ENCODE data around the gene MACROD2. TPM values are rescaled to one million over a fixed set of nuclear protein-coding genes. Genes with fewer than 3 reads are reported as not detected.
A peak's percentile ranks its signal among the peaks of the same experiment; 100 is the strongest.

MACROD2 gene
- polyA plus RNA-seq, 3 donors: 12.8 to 13.4 (median 13.2) TPM

- no peak for DNase-seq
These were observed 1905.1 kb downstream of the MACROD2 start for GRCh38 chr20:15900443-15900842.

GRCh38 chr20:15902493-15902892 lies 1907.2 kb downstream of the MACROD2 start:
- no peak for DNase-seq

- no peak for DNase-seq
These were observed 1910.3 kb downstream of the MACROD2 start for GRCh38 chr20:15905661-15906060.

DNA sequence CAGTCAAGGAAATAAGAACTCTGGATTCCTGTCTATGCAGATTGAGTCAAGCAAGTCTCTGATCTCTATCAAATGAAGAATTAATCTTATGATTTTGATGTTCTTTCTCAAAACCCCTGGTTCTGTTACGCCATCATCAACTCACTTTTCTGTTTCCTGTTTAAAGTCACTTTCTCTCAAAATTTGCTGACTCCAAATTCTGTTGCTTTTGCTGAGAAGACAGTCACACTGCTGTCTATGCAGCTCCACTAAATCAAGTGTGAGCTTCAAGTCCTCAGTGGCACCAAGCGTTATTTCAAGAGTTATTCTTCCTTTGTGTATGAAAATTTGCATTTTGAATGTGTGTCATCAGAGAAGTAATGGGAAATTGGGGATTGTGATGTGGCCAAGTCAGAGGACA lies 1914.7 kb downstream of the MACROD2 start:
- no peak for DNase-seq

GRCh38 chr20:15911581-15911980 lies 1916.3 kb downstream of the MACROD2 start:
- no peak for DNase-seq

DNA sequence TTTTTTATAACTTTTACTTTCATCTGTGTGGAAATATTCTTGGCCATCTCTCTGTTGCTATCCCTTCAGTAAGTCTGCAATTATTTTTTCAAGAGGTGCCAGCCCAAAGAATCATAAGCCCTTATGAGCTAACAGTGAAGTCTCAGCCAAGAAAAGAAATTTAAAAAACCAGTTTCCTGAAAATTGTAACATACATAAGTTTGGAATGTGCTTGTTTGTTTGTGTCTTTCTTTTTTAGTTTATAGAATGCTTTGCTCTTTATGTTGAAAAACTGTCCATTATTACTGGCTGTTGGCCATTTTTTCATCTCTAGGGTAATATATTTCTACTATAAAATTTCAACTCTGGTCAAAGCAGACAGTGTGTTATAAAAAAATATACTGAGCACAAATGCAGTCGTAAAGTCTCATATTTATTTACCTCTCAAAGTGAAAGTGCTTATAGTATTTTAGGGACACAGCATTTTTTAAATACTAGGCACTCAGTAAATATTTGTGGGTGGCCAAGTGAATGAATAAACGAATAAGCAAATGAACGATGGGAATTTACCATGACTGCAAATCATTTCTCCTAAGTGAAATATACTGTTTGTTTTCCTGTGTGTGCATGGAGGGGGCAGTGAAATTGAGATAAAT lies 1918.2 kb downstream of the MACROD2 start:
- DNase-seq: peak; percentile 82

GRCh38 chr20:15916623-15917022 lies 1921.3 kb downstream of the MACROD2 start:
- no peak for DNase-seq

GRCh38 chr20:15917283-15917682 lies 1922.0 kb downstream of the MACROD2 start:
- no peak for DNase-seq

DNA sequence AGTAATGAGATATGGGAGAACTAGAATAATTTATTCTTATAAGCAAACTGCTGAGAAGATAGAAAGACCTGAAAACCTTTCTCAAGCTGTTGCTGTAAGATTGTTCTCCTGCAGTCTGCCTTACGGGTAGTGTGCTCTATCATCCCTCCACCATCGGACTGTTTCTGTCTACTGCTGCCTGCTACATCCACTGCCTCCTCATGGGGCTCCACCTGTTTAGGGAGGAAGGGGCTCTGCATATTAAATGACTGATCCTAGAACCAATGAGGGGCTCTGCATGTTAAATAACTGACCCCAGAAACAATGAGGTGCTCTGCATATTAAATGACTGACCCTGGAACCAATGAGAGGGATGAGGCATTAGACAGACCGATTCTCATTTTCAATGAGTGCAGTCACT lies 1923.3 kb downstream of the MACROD2 start:
- DNase-seq: no peak

DNA sequence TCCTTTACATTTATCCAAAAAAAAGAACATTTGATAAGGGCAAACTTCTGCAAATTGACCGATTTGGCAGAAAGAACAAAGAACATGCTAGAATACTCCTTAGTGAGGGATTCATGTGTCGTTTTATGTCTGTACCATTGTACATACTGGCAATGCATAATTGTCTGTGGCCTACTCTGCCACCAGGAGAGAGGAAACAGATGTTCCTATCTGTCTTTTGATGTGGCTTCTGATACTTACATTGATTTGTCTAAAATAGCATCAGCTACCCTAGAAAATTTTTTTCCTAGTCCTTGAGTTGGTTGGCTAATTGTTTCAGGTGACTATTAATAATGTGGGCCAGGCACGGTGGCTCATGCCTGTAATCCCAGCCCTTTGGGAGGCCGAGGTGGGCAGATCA lies 1923.8 kb downstream of the MACROD2 start:
- no peak for DNase-seq

DNA sequence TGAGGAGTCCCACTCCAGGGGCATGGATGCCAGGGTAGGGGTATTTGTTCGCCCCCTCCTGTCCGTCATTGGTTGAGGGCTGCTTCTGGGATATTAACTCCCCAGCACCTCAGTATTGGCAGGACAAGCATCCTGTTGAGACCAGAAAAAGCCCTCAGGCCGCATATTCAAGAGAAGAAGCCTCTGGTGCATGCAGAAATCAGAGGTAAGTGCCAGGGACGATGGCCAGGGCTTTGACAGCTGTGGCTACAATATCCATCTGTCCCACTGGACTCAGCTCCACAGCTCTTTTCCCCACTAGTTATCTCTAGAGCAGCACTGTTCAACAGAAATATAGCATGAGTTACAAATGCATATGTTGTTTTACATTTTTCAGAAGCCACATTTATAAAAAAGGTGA lies 1926.6 kb downstream of the MACROD2 start:
- no peak for DNase-seq

- no peak for DNase-seq
These were observed 1927.2 kb downstream of the MACROD2 start for GRCh38 chr20:15922556-15922955.

DNA sequence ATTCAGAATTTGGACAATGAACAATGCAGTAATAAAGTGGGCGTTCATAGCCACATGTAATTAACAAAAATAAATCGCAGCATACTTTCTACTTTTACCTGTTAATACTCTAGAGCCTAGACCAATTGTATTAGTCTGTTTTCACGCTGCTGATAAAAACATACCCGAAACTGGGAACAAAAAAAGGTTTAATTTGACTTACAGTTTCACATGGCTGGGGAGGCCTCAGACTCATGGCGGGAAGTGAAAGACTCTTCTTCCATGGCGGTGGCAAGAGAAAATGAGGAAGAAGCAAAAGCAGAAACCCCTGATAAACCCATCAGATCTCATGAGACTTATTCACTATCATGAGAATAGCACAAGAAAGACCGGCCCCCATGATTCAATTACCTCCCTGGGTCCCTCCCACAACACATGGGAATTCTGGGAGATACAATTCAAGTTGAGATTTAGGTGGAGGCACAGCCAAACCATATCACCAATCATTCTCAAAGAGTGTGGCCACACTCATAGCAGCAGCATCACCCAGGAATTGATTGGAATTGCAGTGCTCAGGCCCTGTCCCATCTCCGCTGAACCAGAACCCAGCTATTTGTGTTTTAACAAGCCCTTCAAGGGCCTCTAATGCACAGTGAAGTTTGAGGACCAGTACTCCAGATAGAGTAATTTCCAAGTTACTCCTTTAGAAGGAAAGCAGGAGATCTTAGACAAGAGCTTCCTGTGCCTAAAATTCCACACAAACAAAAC lies 1927.9 kb downstream of the MACROD2 start:
- no peak for DNase-seq

GRCh38 chr20:15924556-15924955 lies 1929.2 kb downstream of the MACROD2 start:
- no peak for DNase-seq

- DNase-seq: no peak
These were observed 1930.1 kb downstream of the MACROD2 start for GRCh38 chr20:15925376-15925775.

- no peak for DNase-seq
These were observed 1932.8 kb downstream of the MACROD2 start for GRCh38 chr20:15927893-15928650.

DNA sequence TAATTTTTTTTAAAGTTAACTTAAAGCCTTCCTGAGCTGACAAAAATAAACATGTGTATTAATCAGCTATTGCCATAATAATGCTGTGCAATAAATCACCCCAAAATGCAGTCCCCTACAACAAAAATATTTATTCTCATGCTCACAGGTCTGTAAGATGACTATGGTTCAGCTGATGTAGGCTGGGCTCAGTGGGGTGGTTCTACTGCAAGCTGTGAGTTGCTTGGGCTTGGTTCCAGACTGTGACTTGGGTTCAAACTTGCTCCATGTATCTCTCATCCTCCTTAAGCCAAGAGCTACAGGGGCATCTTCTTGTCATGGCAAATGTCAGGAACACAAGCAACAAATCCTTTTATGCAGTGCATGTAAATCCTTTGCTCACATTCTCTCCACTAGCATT lies 1933.6 kb downstream of the MACROD2 start:
- no peak for DNase-seq

DNA sequence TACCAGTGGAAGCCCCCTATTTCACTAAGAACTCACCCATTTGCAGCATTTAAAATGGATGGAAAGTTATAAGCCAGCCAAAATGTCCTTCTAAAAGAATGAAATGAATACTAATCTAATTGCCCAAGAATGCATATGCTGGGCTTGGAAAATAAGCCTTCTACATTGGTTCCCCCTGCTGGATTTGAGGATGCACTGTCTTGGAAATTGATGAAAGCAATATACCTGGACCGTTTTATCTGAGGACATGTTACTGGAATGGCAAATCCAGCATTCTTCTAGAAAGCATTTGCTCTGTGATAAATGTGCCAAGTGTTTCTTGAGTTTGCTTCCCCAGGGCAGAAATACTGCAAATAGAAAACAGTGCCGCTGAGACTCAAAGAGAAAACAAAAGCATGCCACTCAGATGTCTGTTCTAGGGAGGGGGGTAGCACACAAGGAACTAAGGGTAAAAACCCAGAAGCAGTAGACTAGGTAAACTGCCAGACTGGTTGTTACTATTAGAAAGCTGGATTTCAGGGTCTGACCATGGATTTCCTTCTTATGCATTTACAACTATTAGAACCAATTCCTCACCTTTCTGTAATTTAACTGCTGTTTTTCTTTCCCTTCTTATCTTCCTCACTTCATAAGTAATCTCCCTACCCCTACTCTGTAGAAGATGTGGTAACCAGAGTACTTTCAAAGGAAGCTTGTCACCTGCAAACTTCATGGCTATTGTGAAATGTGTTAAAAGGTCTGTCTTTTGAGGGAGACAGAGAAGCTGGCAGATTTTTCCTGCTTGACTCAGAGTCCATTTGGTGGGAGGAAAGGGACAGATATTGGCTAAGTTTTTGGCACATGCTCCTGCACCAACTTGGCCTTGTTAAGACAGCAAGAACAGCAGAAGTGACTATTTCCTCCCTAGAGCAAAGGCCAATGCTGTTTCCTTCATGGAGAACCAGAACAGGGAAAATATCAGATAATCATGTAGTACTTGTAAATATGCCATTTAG lies 1935.3 kb downstream of the MACROD2 start:
- DNase-seq: peak; percentile 62

DNA sequence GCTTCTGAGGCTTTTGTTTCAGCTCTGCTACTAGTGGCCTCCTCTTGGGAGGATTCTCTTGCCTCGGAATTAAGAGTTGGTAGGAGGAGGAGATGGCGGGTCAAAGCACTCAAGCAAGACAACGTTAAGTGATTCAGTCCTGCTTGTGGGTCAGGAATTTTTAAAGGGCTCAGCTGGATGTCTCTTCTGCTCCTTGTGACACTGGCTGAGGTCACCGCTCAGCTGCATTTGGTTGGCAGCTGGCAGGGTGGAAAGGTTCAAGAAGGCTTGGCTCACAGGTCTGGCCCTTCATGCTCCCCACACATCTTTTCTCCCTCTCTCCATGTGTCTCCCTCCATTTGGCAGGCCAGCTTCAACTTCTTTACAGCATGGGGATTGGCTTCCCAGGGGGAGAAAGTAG lies 1936.6 kb downstream of the MACROD2 start:
- no peak for DNase-seq

GRCh38 chr20:15937179-15937578 lies 1941.9 kb downstream of the MACROD2 start:
- no peak for DNase-seq

GRCh38 chr20:15938847-15939246 lies 1943.5 kb downstream of the MACROD2 start:
- DNase-seq: no peak

DNA sequence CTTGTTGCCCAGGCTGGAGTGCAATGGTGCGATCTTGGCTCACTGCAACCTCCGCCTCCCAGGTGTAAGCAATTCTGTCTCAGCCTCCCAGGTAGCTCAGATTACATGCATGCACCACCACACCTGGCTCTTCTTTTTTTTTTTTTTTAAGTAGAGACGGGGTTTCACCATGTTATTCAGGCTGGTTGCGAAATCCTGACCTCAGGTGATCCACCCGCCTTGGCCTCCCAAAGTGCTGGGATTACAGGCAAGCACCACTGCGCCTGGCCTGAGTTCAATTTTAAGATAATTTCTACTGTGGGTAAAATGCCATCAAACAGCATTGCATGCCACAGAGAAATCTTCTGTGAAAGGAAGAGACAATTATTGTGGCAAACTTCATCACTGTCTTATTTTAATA lies 1944.8 kb downstream of the MACROD2 start:
- DNase-seq: no peak

All from renal pelvis (tissue), 4 donors.